Measurements from ENCODE around the gene KLHDC7A.
A peak's percentile ranks its signal among the peaks of the same experiment; 100 is the strongest.

The KLHDC7A gene

DNA sequence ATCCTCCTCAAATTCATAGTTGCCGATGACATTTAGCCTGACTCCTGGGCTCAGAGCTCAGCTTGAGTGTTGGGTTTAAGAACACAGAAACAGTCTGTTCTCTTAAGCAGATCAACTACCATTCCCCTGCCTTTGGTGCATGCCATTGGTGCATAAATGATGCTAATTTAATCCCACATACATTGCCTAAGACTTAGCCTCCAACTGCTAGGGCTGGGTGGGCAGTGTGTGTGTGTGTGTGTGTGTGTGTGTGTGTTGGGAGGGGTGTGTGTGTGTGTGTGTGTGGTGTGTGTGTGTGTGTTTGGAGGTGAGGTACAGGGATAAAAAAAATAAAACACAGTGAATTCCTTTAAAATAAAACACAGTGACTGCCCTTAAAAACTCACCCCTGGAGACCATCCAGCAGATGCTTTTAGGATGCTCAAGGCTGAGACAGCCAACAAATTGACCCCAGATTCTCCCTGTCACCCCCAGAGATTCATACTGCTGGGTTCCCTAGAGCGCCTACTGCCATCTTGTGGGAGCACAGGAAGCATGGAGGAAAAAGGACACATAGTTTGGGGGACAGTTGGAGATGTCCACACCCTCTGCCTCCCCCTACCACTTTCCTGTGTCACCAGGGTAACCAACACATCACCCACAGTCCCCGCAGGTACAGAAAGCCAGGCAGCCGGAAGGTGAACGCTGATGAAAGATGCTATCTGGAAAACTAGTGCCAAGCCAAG, 30.6 kb downstream of the KLHDC7A start:
- DNase-seq: no peak

DNA sequence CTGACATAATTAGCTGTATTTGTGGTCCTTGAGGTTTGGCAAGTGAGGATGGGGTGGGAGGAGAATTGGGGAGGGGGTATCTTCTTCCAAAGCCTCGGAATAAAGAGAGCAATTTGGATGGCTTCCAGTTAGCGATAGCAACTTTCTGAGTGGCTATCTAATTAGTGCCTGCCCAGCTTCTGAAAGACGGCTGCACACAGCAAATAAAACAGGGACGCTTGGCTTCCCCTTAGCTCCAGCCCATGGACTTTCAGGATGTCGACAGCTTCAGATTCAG, 31.1 kb downstream of the KLHDC7A start:
- DNase-seq: no peak

DNA sequence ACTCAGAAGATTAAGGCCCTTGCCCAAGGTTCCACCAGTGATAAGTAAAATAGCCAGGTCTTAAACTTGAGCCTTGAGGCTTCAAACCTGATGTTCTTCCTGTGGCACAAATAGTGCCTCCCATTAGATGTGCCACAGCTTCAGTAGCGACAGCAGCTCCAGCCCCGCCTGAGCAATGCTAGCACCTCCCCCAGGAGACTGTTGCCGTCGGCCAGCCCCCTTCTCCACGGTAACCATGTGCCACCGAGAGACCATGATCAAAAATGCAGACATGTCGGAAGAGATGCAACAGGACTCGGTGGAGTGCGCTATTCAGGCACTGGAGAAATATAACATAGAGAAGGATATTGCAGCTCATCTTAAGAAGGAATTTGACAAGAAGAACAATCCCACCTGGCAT, 32.2 kb downstream of the KLHDC7A start:
- no peak for DNase-seq

DNA sequence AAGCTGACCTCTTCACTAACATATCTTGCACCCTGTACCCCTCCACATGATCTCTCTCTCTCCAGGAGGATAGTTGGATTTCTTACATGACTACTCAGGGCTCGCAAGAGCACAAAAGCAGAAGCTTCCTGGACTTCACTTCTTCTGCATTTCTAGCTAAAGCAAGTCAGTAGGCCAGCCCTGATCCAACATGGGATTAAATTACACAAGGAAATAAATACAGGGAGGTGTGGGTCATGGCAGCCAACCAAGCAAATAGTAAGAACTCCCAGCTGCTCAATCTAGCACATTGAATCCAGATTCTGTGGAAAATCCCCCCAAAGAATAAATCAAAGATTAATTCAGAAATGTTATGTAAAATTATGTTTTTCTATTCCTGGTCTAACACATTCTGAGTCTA, 33.3 kb downstream of the KLHDC7A start:
- DNase-seq: no peak

DNA sequence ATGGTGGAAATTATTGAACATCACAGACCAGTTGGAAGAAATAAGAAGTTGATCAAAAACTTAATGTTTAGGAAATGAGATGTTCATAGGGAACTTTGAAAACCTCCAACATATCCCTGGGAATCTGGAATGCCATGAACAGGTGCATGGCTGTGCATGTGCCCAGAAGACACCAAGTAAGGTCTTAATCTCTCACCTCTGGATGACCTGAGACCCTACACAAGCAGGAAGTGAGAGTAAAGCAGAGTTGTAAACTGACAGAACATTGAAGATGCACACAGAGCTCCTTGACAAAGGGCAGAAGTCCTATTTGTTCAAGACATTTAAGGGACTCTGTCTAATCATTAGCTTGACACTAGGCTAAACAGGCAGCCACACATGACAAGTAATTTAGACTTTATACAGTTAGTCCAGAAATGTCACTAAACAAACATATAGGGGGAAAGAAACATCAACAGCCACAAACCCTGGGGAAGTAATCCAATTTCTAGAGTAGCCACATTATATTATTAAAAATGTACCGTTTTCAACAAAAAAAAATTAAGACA, 34.5 kb downstream of the KLHDC7A start:
- no peak for DNase-seq

DNA sequence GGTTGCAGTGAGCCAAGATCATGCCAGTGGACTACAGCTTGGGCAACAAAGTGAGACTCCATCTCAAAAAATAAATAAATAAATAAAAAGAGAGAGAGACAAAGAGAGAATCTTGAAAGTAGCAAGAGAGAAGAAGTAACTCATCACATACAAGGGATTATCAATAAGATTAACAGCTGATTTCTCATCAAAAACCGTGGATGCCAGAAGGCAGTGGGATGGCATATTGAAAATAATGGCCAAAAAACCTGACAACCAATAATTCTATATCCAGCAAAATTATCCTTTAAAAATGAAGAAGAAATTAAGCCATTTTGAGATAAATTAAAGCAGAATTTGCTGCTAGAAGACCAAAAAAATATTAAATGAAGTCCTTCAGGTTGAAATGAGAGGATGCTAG, 35.7 kb downstream of the KLHDC7A start:
- no peak for DNase-seq

DNA sequence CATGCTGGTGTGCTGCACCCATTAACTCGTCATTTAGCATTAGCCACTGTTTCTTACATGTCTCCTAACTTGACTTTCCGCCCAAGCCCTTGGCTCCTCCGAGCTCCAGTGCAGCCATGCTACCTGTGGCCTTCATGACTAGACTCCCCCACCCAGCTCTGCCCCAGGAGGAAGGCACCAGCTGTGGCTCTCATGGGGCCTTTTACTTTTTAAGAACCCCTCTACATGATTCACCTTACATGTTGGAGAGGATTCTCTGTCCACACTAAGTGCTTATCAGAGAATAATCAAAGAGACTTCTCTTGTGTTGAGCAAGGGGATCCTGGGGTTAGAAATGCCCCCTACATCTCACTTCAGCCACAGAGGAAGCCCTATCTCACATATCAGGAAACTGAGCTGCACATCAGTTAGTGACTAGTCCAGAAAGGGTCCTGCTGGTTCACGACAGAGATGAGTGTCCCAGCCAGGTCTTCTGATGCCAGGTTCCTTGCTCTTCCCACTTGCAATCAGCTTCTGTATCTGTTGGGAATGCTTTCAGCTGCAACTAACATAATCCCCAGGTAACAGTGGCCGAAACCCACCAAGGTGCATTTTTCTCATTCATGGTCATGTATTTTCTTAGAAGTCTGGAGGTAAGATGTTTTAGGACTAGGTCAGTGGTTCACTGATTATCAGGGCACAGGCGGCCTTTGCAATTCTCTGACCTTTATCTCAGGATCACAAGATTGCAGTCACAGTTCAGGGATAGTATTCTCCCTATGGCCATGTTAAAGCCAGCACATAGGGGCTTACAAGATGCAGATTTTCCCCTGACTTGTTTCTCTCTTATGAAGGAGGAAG, 45.9 kb downstream of the KLHDC7A start:
- no peak for DNase-seq

DNA sequence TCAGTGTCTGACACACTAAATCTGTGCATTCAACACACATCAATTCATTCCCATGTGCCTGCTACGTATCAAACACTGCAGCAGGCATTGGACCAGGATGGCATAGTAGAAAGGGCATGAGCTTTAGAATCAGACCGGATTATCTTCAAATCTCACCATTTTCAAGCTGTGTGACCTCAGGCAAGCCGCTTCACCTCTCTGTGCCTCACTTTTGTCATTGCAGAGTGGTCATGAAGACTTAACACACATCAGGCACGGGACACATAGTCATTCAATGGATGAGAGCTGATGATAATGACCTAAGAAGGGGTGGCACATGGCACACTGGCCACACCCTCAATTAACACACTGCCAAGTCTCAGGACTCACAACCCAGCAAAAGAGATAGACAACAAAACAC, 46.8 kb downstream of the KLHDC7A start:
- no peak for DNase-seq

DNA sequence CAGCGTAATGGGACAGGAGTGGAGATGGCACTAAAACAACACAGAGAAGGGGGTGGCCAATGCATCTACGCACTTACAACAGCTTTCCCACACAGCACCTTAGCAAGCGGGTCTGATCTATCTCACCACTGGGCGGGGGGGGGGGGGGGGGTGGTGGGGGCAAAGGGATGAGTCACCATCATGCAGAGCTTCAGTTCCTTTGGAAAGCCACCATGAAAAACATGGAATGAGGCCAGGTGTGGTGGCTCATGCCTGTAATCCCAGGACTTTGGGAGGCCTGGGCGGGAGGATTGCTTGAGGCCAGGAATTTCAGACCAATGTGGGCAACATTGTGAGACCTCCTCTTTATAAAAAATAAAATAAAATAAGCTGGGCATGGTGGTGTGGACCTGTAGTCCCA, 47.2 kb downstream of the KLHDC7A start:
- no peak for DNase-seq

DNA sequence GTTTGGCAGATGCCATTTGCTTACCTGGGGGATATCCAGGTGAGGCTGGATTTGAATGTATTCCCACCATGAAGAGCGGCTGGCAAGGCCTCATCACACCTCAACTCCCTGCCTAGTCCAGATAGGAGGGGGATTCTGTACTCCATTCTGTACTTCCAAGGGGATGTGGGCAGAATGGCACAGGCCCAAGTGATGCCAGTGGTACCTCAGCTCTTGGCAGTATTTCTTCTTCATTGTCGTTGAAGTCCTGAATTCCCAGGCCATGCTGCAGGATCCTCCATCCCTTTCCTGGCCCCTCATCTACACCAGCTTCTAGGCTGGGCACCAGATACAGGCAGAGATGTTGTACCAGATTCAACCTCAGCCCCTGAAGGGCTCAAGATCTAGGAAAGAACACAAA, 47.9 kb downstream of the KLHDC7A start:
- no peak for DNase-seq

DNA sequence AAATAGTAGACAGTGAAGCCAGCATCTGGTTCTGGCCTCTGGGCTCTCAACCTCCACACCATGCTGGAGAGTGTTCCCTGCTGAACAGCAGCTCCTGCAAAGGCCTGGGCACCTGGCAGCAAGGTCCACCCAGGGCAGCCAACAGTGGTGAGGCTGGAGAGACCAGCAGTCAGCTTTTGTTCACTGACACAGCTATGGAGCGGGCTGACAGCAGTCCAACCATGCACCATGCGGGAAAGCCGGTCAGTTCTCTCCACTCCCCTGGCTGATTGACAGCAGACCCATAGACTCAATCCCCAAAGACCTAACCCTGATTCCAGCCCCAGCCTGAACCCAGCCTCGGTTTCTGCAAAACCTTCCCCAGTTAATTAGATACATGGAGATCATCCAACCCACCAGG, 49.0 kb downstream of the KLHDC7A start:
- no peak for DNase-seq

DNA sequence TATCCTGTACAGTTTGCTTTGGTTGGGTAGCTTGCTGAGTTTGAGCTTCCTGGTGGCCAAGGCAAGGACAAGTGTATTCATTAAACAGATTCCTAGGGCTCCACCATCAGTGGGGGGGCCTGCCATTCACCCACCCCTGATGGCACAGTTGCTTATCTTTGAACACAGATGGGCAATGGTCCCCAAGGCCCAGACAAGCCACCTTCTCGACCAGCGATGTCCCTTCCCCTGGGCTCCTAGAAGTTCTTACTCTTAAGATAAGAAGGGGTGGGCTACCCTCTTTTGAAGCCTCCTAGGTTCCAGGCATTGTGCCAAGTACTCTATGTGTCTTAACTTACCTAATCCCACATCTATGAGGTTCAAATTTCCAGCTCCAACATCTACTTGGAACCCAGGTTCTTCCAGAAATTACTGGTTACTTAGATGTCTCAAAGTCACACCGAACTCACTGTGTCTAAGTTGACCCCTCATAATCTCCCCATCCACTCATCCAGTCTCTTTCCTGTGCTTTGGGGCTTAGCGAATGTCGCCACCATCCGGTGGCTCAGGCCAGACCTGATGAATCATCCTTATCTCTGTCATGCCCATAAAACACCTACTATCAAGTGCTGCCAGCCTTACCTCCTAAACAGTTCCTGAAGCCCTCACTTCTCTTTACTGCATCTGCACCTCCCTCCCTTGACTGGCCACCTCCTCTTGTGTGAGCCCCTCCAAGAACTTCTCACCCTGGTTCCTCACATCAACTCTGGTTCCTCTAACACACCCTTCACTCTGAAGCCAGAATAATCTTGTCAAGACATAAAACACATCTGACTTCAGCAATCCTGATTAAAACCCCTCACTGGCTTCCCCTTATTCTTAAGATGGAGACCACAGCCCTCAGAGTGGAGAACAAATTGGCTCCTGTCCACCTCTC, 50.1 kb downstream of the KLHDC7A start:
- no peak for DNase-seq

DNA sequence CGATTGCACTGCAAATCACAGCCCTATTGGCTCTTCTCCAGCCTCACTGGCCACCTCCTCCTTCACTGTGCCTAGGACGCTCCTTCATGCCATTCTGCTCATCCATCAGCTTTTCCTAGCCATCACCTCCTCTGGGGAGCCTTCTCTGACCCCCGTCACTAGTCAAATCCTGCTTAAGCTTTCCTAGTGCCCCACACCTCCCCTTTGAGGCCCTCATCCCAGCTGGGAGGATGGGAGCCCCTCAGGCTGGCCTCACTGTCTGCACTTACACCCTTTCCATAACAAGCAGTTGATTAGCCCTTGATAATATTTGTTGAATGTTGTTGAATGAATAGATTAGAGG, 50.7 kb downstream of the KLHDC7A start:
- no peak for DNase-seq

DNA sequence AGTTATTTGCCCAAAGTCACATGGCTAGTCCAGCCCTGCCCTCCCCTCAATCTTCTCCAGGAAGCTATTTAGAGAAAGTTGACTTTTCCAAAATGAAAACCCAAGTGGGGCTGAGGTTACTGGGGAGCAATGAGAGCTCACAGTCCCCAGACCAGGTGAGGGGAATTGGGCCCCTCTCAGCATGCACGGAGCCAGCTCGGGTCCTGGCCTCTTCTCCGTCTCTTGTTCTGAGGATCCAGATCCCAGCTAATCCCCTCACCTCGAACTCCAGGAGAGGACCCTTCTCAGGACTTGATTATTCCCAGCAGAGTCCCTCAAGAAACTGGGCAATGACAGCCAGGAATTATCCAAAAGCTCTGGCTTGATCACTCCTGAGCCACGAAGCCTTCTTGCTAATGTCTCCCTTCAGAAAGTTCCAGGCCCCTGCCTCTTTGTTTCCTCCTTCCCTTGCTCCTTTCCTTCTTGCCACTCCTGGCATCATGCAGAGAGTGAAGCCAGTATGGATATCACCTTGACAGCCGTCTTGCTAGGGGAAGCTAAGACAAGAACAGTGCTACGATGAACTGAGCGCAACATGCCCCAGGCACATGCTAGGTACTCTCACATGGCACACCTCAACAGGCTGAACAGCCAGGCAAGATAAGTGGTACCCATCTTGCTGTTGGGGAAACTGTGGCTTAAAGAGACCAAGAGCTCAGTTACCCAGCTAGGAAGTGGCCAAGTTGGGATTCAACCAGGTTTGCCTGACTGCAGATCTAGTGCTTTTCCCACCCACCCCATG, 51.9 kb downstream of the KLHDC7A start:
- DNase-seq: no peak

DNA sequence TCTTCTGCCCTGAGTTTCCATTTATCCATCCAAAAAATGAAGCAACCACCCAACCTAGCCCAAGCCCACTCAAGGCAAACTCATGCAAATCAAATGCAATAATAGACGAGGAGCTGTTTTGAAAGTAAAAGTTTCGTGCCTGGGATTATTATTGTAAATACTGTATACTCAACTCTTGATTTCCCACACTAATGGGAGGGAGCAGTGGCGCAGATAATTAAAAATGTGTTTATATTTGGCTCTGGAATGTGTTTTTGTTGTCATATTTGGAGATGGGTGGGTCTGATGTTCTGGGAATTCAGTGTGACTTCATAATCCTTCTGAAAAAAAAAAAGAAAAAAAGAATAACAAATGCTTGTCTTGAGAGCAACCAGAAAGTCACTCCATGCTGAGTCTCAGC, 52.5 kb downstream of the KLHDC7A start:
- peak; percentile 21 to 72 for DNase-seq

DNA sequence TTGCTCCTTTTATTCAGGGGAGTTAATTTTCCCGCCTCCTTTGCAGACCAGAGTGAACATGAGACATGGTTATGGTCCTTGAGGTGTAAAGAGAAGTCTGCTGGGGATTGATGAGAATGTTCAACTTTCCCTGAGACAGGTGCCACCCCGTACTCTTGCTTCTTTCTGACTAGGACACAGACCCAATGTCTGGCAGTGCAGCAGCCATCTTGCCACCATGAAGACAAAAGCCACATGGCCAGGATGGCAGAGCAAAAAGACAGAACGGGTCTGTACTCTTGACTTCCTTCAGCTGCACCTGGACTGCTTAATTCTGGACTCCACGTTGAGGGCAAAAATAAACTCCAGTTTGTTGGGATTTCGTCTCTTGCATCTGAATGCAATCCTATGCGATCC, 54.1 kb downstream of the KLHDC7A start:
- no peak for DNase-seq

All from NCI-H526 (cell line).